ENCODE data around the gene YJU2. TPM values are rescaled to one million over a fixed set of nuclear protein-coding genes. Genes with fewer than 3 reads are reported as not detected.

Gene YJU2
- total RNA-seq, 4 donors from 2014 or later = 9.6 to 24.3 (median 17.1) TPM

GRCh38 chr19:4206818-4207484 is 39.9 kb upstream of the YJU2 start:
- peak in 1 of 5 experiments; percentile 25 for TF ChIP-seq CTCF (IDR thresholded peaks at IDR 0.05)
- TF ChIP-seq EP300 (IDR thresholded peaks at IDR 0.05; ENCODE audit: low read depth) = no peak
- no peak for TF ChIP-seq POLR2A (IDR thresholded peaks at IDR 0.05)
- TF ChIP-seq POLR2AphosphoS5 (IDR thresholded peaks at IDR 0.05) = no peak
- Histone ChIP-seq H3K4me3 (no peak overlapping the region), H3K4me1 (peaks cover 0 to 4% (median 1%) of the 10 kb centered on the region in 4 donors), H3K9me3 (no peaks in the 10 kb centered on the region), H3K27ac (no peak overlapping the region), H3K27me3 (peaks cover 12% of the 10 kb centered on the region), H3K36me3 (no peaks in the 10 kb centered on the region)
- in situ Hi-C loops (cut with MboI; ENCODE audit: low pct_ligation_motif_present in 1 of 4, low pct_unique_long_range_greater_than_20kb in 1 of 4, low sequenced_read_pairs in 3 of 4) (loop anchor here in 1 of 4 donors (25.0 kb wide), 1 partner anchor 370 kb away; no protein-coding TSS in a partner anchor), intact Hi-C loops (cut with DNase I; ENCODE audit: low total_unique reads) (no loop called here)
- 79 to 100% methylated on average over 3 to 10 of the region's 10 CpGs for WGBS, 2 donors (ENCODE audit: low coverage in 1 of 2)
- no peak for DNase-seq

- H3K4me1 ChIP-seq = peaks cover 0 to 4% (median 1%) of the 10 kb centered on the region in 4 donors
- WGBS, 2 donors (ENCODE audit: low coverage in 1 of 2) = 67 to 78% methylated on average over 5 to 13 of the region's 13 CpGs
- intact Hi-C loops (cut with DNase I; ENCODE audit: low total_unique reads) = no loop called here
Measured at GRCh38 chr19:4208385-4209094, 38.3 kb upstream of the YJU2 start.

GRCh38 chr19:4210166-4210731 is 36.6 kb upstream of the YJU2 start:
- H3K9me3 ChIP-seq = no peaks in the 10 kb centered on the region
- no peaks in the 10 kb centered on the region for H3K36me3 ChIP-seq
- no peak for DNase-seq
- in situ Hi-C loops (cut with MboI; ENCODE audit: low pct_ligation_motif_present in 1 of 4, low pct_unique_long_range_greater_than_20kb in 1 of 4, low sequenced_read_pairs in 3 of 4) = loop anchor here in 1 of 4 donors (25.0 kb wide), 1 partner anchor 373 kb away; no protein-coding TSS in a partner anchor
- TF ChIP-seq EP300 (IDR thresholded peaks at IDR 0.05; ENCODE audit: low read depth) (no peak), CTCF (IDR thresholded peaks at IDR 0.05) (no peak), POLR2AphosphoS5 (IDR thresholded peaks at IDR 0.05) (no peak), POLR2A (IDR thresholded peaks at IDR 0.05) (no peak)
- no peak overlapping the region for H3K27ac ChIP-seq
- intact Hi-C loops (cut with DNase I; ENCODE audit: low total_unique reads) = no loop called here
- peaks cover 17% of the 10 kb centered on the region for H3K27me3 ChIP-seq
- WGBS, 2 donors (ENCODE audit: low coverage in 1 of 2) = 70 to 94% methylated on average over 5 to 15 of the region's 15 CpGs
- H3K4me1 ChIP-seq = no peaks in the 10 kb centered on the region
- no peak overlapping the region for H3K4me3 ChIP-seq

More at GRCh38 chr19:4208385-4209094, 38.3 kb upstream of the YJU2 start:
- Histone ChIP-seq H3K9me3 (no peaks in the 10 kb centered on the region), H3K27ac (no peak overlapping the region), H3K4me3 (no peak overlapping the region), H3K27me3 (peaks cover 13% of the 10 kb centered on the region), H3K36me3 (no peaks in the 10 kb centered on the region)
- TF ChIP-seq CTCF (IDR thresholded peaks at IDR 0.05) (peak in 4 of 5 experiments; percentile 12 to 41 (median 34)), POLR2A (IDR thresholded peaks at IDR 0.05) (no peak), POLR2AphosphoS5 (IDR thresholded peaks at IDR 0.05) (no peak)
- DNase-seq = peak; percentile 40
- in situ Hi-C loops (cut with MboI; ENCODE audit: low pct_ligation_motif_present in 1 of 4, low pct_unique_long_range_greater_than_20kb in 1 of 4, low sequenced_read_pairs in 3 of 4) = loop anchor here in 1 of 4 donors (25.0 kb wide), 1 partner anchor 371 kb away; no protein-coding TSS in a partner anchor

- H3K4me1 ChIP-seq = no peaks in the 10 kb centered on the region
- no peaks in the 10 kb centered on the region for H3K9me3 ChIP-seq
- 33 to 68% methylated on average over 1 to 3 of the region's 3 CpGs for WGBS, 2 donors (ENCODE audit: low coverage in 1 of 2)
- H3K36me3 ChIP-seq = no peaks in the 10 kb centered on the region
- no peak for DNase-seq
- no peak overlapping the region for H3K4me3 ChIP-seq
- H3K27ac ChIP-seq = no peak overlapping the region
- TF ChIP-seq POLR2A (IDR thresholded peaks at IDR 0.05) (no peak), CTCF (IDR thresholded peaks at IDR 0.05) (no peak), EP300 (IDR thresholded peaks at IDR 0.05; ENCODE audit: low read depth) (no peak), POLR2AphosphoS5 (IDR thresholded peaks at IDR 0.05) (no peak)
- in situ Hi-C loops (cut with MboI; ENCODE audit: low pct_ligation_motif_present in 1 of 4, low pct_unique_long_range_greater_than_20kb in 1 of 4, low sequenced_read_pairs in 3 of 4) (loop anchor here in 1 of 4 donors (25.0 kb wide), 1 partner anchor 376 kb away; no protein-coding TSS in a partner anchor), intact Hi-C loops (cut with DNase I; ENCODE audit: low total_unique reads) (no loop called here)
- H3K27me3 ChIP-seq = peaks cover 10% of the 10 kb centered on the region
Measured at GRCh38 chr19:4213116-4213515, 33.8 kb upstream of the YJU2 start.

Data from transverse colon (tissue), 4 donors.